Neural cell (in vitro differentiated cells): ENCODE results near the gene PSEN2.

ENCODE experiments used
- CTCF ChIP-seq: fragments of 450-650 bp; IDR thresholded peaks from 2 replicates; pipeline ENCODE4 v1.5.1; 2014; ENCODE audit warnings: antibody characterized with exemption, mild to moderate bottlenecking, moderate library complexity; ENCODE audit not compliant: poor library complexity, severe bottlenecking
- EP300 ChIP-seq: fragments of 450-650 bp; conservative IDR thresholded peaks from 2 replicates; pipeline ENCODE4 v1.6.1; 2014; ENCODE audit warnings: antibody characterized with exemption, mild to moderate bottlenecking, moderate library complexity; ENCODE audit not compliant: poor library complexity, severe bottlenecking
- POLR2AphosphoS5 ChIP-seq: IDR thresholded peaks from 2 replicates; pipeline ENCODE4 v1.6.1; 2012
- TF ChIP-seq, protein P1 (sequence below): IDR thresholded peaks from 2 replicates; pipeline ENCODE4 v1.6.1; 2012; ENCODE audit warnings: borderline replicate concordance

- TF ChIP-seq, protein P1, sequence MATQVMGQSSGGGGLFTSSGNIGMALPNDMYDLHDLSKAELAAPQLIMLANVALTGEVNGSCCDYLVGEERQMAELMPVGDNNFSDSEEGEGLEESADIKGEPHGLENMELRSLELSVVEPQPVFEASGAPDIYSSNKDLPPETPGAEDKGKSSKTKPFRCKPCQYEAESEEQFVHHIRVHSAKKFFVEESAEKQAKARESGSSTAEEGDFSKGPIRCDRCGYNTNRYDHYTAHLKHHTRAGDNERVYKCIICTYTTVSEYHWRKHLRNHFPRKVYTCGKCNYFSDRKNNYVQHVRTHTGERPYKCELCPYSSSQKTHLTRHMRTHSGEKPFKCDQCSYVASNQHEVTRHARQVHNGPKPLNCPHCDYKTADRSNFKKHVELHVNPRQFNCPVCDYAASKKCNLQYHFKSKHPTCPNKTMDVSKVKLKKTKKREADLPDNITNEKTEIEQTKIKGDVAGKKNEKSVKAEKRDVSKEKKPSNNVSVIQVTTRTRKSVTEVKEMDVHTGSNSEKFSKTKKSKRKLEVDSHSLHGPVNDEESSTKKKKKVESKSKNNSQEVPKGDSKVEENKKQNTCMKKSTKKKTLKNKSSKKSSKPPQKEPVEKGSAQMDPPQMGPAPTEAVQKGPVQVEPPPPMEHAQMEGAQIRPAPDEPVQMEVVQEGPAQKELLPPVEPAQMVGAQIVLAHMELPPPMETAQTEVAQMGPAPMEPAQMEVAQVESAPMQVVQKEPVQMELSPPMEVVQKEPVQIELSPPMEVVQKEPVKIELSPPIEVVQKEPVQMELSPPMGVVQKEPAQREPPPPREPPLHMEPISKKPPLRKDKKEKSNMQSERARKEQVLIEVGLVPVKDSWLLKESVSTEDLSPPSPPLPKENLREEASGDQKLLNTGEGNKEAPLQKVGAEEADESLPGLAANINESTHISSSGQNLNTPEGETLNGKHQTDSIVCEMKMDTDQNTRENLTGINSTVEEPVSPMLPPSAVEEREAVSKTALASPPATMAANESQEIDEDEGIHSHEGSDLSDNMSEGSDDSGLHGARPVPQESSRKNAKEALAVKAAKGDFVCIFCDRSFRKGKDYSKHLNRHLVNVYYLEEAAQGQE: no peak
- TF ChIP-seq CTCF: no peak
- TF ChIP-seq EP300: no peak
- no peak for TF ChIP-seq POLR2AphosphoS5
These were observed 49.6 kb downstream of the PSEN2 start for GRCh38 chr1:226919995-226920394.
